ENCODE measurements around the gene HSPA8. TPM values are rescaled to one million over a fixed set of nuclear protein-coding genes. Genes with fewer than 3 reads are reported as not detected.

The HSPA8 gene
- total and polyA plus RNA-seq, 2 of the 13 experiments (the other 11 are each of a cell fraction or from before 2014, with no cell fraction given): 936 to 2,151 TPM

GRCh38 chr11:123062158-123062891 is 389 bp upstream of the HSPA8 start (continued):
- TF ChIP-seq ZBTB40 (IDR thresholded peaks at IDR 0.05) (no peak), ZBTB40 (CRISPR knock-in tag; IDR thresholded peaks at IDR 0.05) (peak; percentile 70), MIXL1 (CRISPR knock-in tag; IDR thresholded peaks at IDR 0.05) (0 out of 2 replicates have a peak, but pooled peaks have one; percentile 49), ARNT (IDR thresholded peaks at IDR 0.05) (no peak), FOXM1 (CRISPR knock-in tag; IDR thresholded peaks at IDR 0.05) (no peak), HOXA3 (CRISPR knock-in tag; IDR thresholded peaks at IDR 0.05) (peak; percentile 57; the same call in 1 of the 2 replicates), ZNF503 (CRISPR knock-in tag; IDR thresholded peaks at IDR 0.05) (peak; percentile 70), JARID2 (CRISPR knock-in tag; IDR thresholded peaks at IDR 0.05; ENCODE audit: insufficient replicate concordance) (no peak), ZZZ3 (CRISPR knock-in tag; IDR thresholded peaks at IDR 0.05; ENCODE audit: borderline replicate concordance) (0 out of 2 replicates have a peak, but pooled peaks have one; percentile 45)
